ENCODE measurements around the gene SHKBP1.
A peak's percentile ranks its signal among the peaks of the same experiment; 100 is the strongest.

The SHKBP1 gene

DNA sequence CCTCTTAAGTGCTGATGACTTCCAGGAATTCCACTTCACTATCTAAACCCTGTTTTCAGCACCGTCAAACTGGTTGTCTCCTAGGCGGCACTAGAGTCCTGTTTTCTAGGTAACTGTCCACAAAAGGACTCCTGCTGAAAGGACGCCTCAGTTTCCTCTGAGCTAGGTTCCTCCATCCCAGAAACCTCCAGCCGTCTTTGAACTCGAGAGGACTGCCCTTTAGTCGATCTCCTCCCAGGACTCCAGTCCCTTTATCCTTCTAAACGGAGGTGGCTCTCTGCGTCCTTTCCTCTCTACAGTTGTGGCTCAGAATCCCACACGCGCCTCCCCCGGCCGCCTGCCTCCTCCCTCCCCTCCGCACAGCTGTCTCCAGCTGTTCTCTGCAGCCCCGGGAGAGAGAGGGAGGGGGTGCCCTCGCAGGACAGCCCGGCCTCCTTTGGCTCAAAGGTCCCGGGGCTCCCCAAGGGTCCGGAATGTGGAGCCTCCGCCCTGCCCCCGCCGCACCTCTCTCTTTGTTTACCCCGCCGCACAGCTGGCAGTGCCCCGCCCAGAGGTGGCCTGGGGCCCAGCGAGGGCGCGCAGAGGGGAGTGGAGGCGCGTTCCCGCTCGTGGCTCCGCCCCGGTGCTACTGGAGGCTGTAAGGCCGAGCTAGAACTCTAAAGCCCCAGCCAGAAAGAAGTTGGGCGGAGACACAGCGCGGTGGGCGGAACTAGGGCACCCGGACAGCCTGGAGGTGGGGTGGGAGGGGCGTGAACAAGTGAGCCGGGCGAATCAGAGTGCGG lies 26.9 kb downstream of the SHKBP1 start:
- DNase-seq (ENCODE audit: low read depth), result peak; percentile 98
- TF ChIP-seq, protein P1, sequence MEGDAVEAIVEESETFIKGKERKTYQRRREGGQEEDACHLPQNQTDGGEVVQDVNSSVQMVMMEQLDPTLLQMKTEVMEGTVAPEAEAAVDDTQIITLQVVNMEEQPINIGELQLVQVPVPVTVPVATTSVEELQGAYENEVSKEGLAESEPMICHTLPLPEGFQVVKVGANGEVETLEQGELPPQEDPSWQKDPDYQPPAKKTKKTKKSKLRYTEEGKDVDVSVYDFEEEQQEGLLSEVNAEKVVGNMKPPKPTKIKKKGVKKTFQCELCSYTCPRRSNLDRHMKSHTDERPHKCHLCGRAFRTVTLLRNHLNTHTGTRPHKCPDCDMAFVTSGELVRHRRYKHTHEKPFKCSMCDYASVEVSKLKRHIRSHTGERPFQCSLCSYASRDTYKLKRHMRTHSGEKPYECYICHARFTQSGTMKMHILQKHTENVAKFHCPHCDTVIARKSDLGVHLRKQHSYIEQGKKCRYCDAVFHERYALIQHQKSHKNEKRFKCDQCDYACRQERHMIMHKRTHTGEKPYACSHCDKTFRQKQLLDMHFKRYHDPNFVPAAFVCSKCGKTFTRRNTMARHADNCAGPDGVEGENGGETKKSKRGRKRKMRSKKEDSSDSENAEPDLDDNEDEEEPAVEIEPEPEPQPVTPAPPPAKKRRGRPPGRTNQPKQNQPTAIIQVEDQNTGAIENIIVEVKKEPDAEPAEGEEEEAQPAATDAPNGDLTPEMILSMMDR (IDR thresholded peaks at IDR 0.05; ENCODE audit: low read length, missing control alignments), result peak; percentile 5
- peak overlapping the region; percentile 58 for H3K4me3 ChIP-seq (replicated peaks; ENCODE audit: low read depth, low read length)

- TF ChIP-seq, protein P1 (IDR thresholded peaks at IDR 0.05; ENCODE audit: low read length, missing control alignments), result no peak
- H3K4me3 ChIP-seq (replicated peaks; ENCODE audit: low read depth, low read length), result peak overlapping the region; percentile 21
These were observed 27.5 kb downstream of the SHKBP1 start for GRCh38 chr19:40604171-40604646.

DNA sequence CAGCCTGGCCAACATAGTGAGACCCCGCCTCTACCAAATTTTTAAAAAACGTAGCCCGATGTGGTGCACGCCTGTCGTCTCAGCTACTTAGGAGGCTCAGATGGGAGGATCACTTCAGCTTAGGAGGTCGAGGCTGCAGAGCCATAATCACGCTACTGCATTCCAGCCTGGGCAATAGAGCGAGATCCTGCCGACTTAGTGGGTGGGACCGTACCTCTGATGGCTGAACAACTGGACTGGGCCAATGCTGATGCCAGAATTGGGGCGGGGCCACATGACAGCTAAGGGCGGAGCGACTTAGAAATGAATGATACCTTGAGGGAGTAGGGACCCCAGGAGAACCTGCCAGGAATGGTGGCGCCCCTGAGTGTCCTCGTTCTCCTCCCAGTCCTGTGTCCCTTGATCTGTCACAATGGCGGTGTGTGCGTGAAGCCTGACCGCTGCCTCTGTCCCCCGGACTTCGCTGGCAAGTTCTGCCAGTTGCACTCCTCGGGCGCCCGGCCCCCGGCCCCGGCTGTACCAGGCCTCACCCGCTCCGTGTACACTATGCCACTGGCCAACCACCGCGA lies 28.1 kb downstream of the SHKBP1 start:
- DNase-seq (ENCODE audit: low read depth), result no peak
- peak overlapping the region; percentile 32 for H3K4me3 ChIP-seq (replicated peaks; ENCODE audit: low read depth, low read length)
- TF ChIP-seq, protein P1 (IDR thresholded peaks at IDR 0.05; ENCODE audit: low read length, missing control alignments), result no peak

More at GRCh38 chr19:40604171-40604646, 27.5 kb downstream of the SHKBP1 start:
- DNase-seq (ENCODE audit: low read depth), result no peak

- peak; percentile 55 for DNase-seq (ENCODE audit: low read depth)
- TF ChIP-seq, protein P1 (IDR thresholded peaks at IDR 0.05; ENCODE audit: low read length, missing control alignments), result no peak
- H3K4me3 ChIP-seq (replicated peaks; ENCODE audit: low read depth, low read length), result peak overlapping the region; percentile 32
These were observed 28.7 kb downstream of the SHKBP1 start for GRCh38 chr19:40605216-40605971.

DNA sequence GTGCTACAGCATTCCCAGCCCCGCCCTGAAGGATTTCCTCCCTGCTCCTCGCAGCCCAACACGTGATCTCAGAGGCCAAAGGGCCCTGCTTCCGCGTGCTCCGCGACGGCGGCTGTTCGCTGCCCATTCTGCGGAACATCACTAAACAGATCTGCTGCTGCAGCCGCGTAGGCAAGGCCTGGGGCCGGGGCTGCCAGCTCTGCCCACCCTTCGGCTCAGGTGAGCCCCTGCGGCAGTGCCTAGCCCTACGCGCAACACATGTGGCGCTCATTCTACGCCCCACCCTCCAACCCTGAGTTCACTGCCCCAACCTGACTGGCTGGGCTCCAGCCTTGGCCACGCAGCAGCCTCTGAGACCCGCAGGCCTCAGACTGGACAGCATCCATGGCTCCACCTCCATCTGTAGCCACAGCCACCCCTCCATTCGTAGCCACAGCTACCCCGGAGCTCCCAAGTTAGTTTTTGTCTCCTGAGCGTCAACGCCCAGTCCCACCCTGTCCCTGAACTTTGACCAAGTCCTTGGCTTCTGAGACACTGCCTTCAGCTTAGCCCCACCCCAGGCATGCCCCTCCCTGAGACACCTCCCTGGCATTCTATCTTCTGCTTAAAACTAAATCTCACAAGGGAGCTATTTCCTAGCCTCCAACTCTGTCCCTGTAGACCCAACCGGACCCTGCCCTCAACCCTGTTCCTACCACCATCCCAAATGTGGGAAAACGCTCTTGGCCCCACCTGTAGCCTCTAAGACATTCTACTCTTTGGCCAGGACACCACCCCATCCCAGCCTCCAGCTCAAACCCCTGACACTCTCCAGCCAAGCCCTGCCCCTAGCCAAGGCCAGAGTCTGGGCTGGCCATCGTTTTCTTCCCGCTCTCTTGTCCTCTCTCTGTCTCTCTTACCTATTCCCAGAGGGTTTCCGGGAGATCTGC lies 30.9 kb downstream of the SHKBP1 start:
- TF ChIP-seq, protein P1 (IDR thresholded peaks at IDR 0.05; ENCODE audit: low read length, missing control alignments), result no peak
- H3K4me3 ChIP-seq (replicated peaks; ENCODE audit: low read depth, low read length), result no peak overlapping the region
- DNase-seq (ENCODE audit: low read depth), result no peak

- TF ChIP-seq, protein P1 (IDR thresholded peaks at IDR 0.05; ENCODE audit: low read length, missing control alignments), result no peak
- no peak for DNase-seq (ENCODE audit: low read depth)
- no peak overlapping the region for H3K4me3 ChIP-seq (replicated peaks; ENCODE audit: low read depth, low read length)
These were observed 31.6 kb downstream of the SHKBP1 start for GRCh38 chr19:40608240-40608621.
